GM19240 (cell line): ENCODE data around the gene ZNF502.

ENCODE experiments used
- DNase-seq: peaks from one replicate; pipeline ENCODE4 v3.0.0; 2011; ENCODE audit warnings: low spot score; ENCODE audit not compliant: insufficient read length

Gene ZNF502

DNA sequence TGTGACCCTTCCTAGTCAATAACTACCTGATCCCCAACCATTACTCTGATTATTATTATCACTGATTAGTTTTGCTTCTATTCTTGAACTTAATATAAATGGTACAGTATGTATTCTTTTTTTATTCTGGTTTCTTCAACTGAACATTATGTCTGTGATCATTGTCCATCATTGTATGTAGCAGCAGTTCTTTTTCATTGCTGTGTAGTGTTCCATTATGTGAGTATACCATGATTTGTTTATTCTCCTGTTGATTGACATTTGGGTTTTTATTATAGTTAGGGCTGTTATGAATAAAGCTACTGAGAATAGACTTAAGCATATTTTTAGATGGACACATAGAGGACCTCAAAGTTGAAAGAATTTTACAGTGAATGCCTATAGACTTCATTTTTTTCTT, 51.8 kb downstream of the ZNF502 start:
- no peak for DNase-seq

DNA sequence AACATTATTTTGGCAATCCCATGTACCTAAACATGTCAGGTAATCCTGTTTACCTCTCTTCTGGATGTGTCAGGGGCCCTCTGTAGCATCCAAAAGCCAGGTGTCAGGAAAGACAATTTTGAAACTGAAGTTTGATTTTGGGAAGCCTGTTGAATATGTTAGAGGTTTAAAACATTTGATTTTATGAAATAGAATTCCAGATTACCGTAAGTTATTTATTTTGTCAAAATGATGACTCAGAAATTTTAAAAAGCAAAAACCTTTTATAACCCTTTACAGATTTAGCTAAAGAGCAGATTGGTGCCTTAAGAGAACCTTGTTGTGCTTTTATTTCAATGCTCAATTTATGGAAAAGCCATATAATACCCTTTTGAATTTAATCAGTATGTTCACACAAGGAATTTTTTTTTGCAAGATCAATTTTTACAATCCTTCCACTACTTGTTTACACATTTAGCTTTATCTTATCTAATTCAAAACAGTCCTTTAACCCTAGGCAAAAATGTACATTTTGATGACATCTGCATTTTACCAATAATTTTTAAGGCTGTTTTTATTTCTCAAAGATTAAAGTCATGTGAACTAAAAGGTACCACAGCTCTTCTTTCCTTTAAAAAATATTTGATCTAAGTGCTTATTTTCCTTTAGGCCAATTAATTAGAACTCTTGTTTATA, 59.1 kb downstream of the ZNF502 start:
- no peak for DNase-seq

DNA sequence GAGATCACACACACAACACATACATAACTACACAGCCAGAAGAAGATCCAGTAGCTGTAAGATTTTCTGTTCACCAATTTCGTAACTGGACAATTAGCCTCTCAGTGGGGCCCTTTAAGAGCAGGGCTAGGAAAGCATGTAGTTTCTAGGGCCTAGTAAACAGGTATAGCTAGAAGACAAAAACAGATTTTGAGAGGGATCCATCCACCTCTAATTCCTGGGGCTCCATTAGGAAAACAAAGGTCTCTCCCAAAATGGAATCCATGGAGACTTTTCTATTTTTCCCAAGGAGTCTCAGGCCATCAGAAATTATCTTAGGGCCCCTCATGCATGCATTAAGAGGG, 59.6 kb downstream of the ZNF502 start:
- no peak for DNase-seq
